NT2/D1 (cell line): ENCODE data around the gene CAMTA1.

Source experiments
- DNase-seq: peaks from one replicate; pipeline ENCODE4 v3.0.0-alpha.2; 2011; ENCODE audit warnings: low read depth, low spot score
- H3K27me3 ChIP-seq: 2 replicates; pipeline ENCODE4 v1.6.0; 2011; ENCODE audit warnings: mild to moderate bottlenecking; ENCODE audit not compliant: insufficient read length, insufficient read depth
- H3K36me3 ChIP-seq: 2 replicates; pipeline ENCODE4 v1.6.1; 2011; ENCODE audit warnings: mild to moderate bottlenecking, low read length, mixed read lengths; ENCODE audit not compliant: insufficient read depth, insufficient read length
- H3K4me1 ChIP-seq: 2 replicates; pipeline ENCODE4 v1.5.1; 2011; ENCODE audit not compliant: insufficient read depth, insufficient read length
- H3K4me3 ChIP-seq: 2 replicates; pipeline ENCODE4 v1.5.1; 2011; ENCODE audit warnings: low read depth; ENCODE audit not compliant: insufficient read length
- H3K9ac ChIP-seq: 2 replicates; pipeline ENCODE4 v1.6.0; 2011; ENCODE audit warnings: low read depth; ENCODE audit not compliant: insufficient read length
- H3K9me3 ChIP-seq: 2 replicates; pipeline ENCODE4 v1.5.1; 2011; ENCODE audit warnings: mild to moderate bottlenecking, low read length; ENCODE audit not compliant: insufficient read depth
- SUZ12 ChIP-seq: IDR thresholded peaks from 2 replicates; pipeline ENCODE4 v1.6.1; 2011; ENCODE audit not compliant: insufficient read length, insufficient read depth; ENCODE audit errors: extremely low read depth
- YY1 ChIP-seq: IDR thresholded peaks from 2 replicates; pipeline ENCODE4 v1.6.1; 2011; ENCODE audit not compliant: insufficient read length, insufficient read depth
- ZNF274 ChIP-seq: IDR thresholded peaks from 2 replicates; pipeline ENCODE4 v1.6.1; 2011; ENCODE audit warnings: mild to moderate bottlenecking, low read depth, low read length

Gene CAMTA1

GRCh38 chr1:7811476-7811875, 1026.2 kb downstream of the CAMTA1 start:
- no peak for TF ChIP-seq ZNF274
- no peak for TF ChIP-seq YY1
- TF ChIP-seq SUZ12: no peak
- H3K4me1 ChIP-seq: no peaks in the 10 kb centered on the region
- peaks cover 19% of the 10 kb centered on the region for H3K9me3 ChIP-seq
- no peak for DNase-seq
- no peak overlapping the region for H3K9ac ChIP-seq
- no peak overlapping the region for H3K4me3 ChIP-seq
- no peaks in the 10 kb centered on the region for H3K36me3 ChIP-seq
- no peaks in the 10 kb centered on the region for H3K27me3 ChIP-seq

- Histone ChIP-seq H3K36me3 (no peaks in the 10 kb centered on the region), H3K4me1 (no peaks in the 10 kb centered on the region), H3K27me3 (no peaks in the 10 kb centered on the region), H3K9me3 (peaks cover 19% of the 10 kb centered on the region), H3K9ac (no peak overlapping the region), H3K4me3 (no peak overlapping the region)
- no peak for DNase-seq
- TF ChIP-seq SUZ12 (no peak), YY1 (no peak), ZNF274 (no peak)
Observed at GRCh38 chr1:7813677-7814373, 1028.6 kb downstream of the CAMTA1 start.
